VCaP (cell line): ENCODE data around the gene DOK1.

ENCODE experiments used
- H3K27ac ChIP-seq: fragments of 450-650 bp; 2 replicates; pipeline ENCODE4 v1.5.1; 2017
- TF ChIP-seq, protein P1 (sequence below): fragments of 450-650 bp; conservative IDR thresholded peaks from 2 replicates; pipeline ENCODE4 v1.5.1; 2017; ENCODE audit warnings: mild to moderate bottlenecking, moderate library complexity

DOK1 gene

DNA sequence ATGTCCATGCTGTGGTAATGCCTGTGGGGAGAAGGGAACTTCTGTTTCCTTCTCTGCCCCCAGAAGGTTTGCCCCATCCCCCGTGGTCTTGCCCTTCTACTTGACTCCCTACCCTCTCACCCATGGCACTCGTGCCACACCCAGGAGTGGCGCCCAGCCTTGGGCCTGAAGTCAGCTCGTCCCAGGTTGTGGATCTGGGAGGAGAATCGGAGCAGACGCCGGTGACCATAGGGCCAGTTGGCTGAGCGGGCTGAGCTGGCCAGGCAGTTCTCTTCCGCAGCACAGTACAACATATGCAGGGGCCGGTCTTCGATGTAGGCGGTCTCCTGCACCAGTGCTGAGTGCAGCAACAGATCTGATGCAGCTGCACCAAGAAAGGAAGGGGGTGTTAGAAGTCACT lies 20.1 kb upstream of the DOK1 start:
- TF ChIP-seq, protein P1, sequence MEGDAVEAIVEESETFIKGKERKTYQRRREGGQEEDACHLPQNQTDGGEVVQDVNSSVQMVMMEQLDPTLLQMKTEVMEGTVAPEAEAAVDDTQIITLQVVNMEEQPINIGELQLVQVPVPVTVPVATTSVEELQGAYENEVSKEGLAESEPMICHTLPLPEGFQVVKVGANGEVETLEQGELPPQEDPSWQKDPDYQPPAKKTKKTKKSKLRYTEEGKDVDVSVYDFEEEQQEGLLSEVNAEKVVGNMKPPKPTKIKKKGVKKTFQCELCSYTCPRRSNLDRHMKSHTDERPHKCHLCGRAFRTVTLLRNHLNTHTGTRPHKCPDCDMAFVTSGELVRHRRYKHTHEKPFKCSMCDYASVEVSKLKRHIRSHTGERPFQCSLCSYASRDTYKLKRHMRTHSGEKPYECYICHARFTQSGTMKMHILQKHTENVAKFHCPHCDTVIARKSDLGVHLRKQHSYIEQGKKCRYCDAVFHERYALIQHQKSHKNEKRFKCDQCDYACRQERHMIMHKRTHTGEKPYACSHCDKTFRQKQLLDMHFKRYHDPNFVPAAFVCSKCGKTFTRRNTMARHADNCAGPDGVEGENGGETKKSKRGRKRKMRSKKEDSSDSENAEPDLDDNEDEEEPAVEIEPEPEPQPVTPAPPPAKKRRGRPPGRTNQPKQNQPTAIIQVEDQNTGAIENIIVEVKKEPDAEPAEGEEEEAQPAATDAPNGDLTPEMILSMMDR: no peak
- no peak overlapping the region for H3K27ac ChIP-seq

DNA sequence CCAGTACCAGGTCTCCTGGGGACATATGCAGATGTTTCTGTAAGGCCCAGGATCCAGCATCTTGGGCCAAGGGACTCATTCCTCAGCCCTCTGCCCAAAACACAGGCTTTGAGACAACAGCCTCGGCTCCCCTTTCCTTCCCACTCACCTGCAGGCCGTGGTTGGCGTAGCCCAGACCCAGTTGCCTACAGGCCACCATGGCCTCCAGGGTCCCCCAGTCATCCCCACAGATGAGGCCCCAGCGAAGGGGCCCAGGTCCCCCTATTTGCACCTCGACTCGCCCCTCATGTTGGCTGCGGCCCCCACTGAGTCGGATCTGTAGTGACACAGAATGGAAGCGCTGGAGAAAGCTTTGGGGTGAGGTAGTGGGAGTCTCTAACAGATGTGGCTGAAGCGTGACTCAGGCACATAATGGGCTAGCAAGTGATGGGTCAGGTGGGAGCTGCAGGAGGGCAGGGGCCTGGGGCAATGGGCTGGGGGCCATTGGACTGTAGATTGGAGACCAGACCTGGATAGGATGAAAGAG lies 19.0 kb upstream of the DOK1 start:
- H3K27ac ChIP-seq: no peak overlapping the region
- TF ChIP-seq, protein P1: no peak

DNA sequence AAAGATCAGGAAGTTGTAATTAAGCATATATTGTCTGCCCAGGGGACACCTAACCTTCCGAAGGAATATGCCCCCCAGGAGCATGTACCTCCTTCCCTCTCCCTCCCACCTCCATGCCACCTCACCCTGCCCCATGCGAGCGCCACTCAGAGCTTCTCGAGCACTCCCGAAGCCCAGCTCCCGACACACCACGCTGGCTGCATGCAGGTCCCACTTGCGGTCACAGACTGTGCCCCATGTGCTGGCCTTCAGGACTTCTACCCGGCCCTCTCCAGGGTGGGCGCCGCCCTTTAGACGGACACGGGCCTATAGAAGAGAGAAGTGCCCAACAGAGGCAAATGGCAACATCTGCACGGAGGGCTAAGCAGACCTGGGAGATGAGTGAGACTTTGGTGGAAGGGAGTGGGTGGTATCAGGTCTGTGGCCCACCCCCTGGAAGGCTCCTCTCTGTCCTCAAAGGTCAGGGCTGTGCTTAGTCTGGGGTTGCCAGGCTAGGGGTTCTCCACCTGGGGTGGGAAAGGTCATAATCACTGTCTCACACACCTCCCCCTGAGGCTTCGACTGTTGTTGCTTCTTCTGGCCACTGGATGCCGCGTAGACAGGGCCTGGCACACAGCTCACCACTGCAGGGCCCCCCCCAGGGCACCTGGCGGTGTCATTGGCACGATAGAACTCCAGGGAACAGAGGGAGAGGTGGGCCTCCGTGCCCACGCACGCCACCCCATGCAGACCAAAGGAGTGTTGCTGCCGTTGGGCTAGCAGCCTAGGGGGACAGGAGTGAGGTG lies 18.2 kb upstream of the DOK1 start:
- TF ChIP-seq, protein P1: no peak
- H3K27ac ChIP-seq: no peak overlapping the region

GRCh38 chr2:74537140-74537539 lies 17.4 kb upstream of the DOK1 start:
- H3K27ac ChIP-seq: no peak overlapping the region
- TF ChIP-seq, protein P1: no peak

- H3K27ac ChIP-seq: no peak overlapping the region
- TF ChIP-seq, protein P1: no peak
Observed at GRCh38 chr2:74538881-74539339, 15.6 kb upstream of the DOK1 start.

DNA sequence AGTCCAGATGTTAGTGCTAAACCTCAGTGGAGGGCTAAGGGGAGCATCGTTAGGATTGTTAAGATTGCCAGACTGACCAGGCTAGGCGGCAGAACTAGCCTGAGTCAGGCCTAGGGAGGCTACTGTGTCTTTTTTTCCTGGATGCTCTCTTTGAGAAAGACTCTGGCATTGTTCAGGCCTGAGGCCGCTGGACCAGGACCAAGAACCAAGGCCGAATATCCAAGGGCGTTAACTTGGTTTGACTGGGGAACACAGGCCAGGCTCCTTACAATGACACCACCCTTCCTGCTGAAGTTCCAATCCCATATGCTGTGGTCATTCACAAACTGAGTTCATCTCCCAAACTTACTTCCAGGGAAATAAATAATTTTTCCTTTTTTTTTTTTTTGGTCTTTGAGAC lies 14.2 kb upstream of the DOK1 start:
- TF ChIP-seq, protein P1: no peak
- no peak overlapping the region for H3K27ac ChIP-seq

DNA sequence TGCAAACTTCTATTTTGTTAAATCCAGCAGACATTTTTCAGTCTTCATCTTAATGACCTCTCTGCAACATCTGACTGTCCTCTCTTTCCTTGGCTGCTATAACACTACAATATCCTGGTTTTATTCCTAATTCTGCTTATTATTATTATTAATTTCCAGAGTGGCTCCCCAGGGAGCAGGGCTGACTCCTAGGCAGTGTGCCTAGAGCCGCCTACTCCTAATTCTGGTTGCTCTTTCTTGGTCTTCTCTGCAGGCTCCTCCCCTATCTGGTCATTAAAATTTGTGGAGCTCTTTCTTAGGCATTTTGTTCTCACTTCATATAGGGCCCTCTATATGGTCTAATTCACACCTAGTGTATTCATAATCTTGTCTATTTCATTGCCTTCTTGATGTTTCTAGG lies 11.5 kb upstream of the DOK1 start:
- H3K27ac ChIP-seq: no peak overlapping the region
- TF ChIP-seq, protein P1: no peak
